AG04449 (cell line): ENCODE results near the gene SEMA4A.
"Not testable (repeated sequence)": the region's sequence is repeated elsewhere in the genome, so short reads cannot be mapped to it uniquely, and the experiment has no call there.

ENCODE experiments used
- CTCF ChIA-PET: fragments of 350-600 bp; formaldehyde crosslinking; extraction: SDS; loops from one replicate; lab custom pipeline; 2021; ENCODE audit warnings: antibody characterized with exemption; lab: Yijun Ruan, JAX
- POLR2A ChIA-PET: fragments of 400-600, 350-600 bp; formaldehyde crosslinking; extraction: SDS; loops from one replicate; lab custom pipeline; 2020; ENCODE audit warnings: antibody characterized with exemption, inconsistent platforms; lab: Yijun Ruan, JAX
- DNase-seq: peaks from one replicate; pipeline ENCODE4 v3.0.0-alpha.2; 2010; ENCODE audit warnings: low read depth, low spot score
- H3K4me3 ChIP-seq: 2 replicates; pipeline ENCODE4 v1.5.1; 2011; ENCODE audit warnings: low read depth, mild to moderate bottlenecking, control low read depth, low read length
- CTCF ChIP-seq: IDR thresholded peaks from one replicate; pipeline ENCODE4 v1.5.1; 2011; ENCODE audit warnings: mild to moderate bottlenecking, moderate library complexity, low read length, control low read depth, inconsistent platforms; ENCODE audit not compliant: insufficient read depth; ENCODE audit errors: missing control alignments

Gene SEMA4A

DNA sequence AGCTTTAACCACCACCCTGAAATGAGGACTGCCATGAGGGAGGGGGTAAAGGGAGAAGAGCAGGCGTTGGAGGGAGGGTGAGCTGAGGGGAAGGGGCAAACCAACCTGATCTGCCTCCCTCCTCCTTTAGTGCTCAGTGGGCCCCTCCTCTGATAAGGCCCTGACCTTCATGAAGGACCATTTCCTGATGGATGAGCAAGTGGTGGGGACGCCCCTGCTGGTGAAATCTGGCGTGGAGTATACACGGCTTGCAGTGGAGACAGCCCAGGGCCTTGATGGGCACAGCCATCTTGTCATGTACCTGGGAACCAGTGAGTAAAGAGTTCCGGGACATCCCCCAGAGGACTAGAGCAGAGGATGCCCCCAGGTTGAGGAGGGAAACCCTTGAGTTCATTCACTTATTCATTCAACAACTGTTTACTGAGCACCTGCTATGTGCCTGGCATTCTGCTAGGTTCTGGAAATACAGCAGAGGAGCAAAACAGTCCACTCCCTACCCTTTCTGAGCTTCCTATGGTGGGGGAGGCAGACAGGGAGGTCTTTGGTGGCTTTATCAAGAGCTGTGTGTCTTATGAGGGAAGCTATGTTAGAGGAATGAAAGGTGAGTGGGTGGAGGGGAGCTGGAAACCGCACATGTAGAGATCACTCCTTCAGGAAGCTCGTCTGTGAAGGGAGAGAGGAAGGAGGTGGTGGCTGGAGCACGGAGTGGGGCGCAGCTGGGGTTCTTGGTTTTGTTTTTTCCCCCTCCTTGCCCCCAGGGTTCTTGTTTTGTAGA lies 19.5 kb downstream of the SEMA4A start:
- ChIA-PET CTCF (interaction anchor here (1.3 to 1.6 kb wide), 2 partner anchors 19 to 21 kb away, joined by 3 read pairs; no protein-coding TSS in a partner anchor), POLR2A (no interaction called here)
- DNase-seq = no peak
- no peak for TF ChIP-seq CTCF
- H3K4me3 ChIP-seq = no peak overlapping the region

GRCh38 chr1:156176610-156177210 lies 23.3 kb downstream of the SEMA4A start:
- CTCF ChIA-PET = interaction anchor here (0.8 to 1.7 kb wide), 5 partner anchors 9 to 86 kb away, joined by 3 to 5 read pairs (median 3); partner anchors contain the start of gene SLC25A44
- DNase-seq = no peak
- TF ChIP-seq CTCF = no peak
- no peak overlapping the region for H3K4me3 ChIP-seq
- POLR2A ChIA-PET = no interaction called here

DNA sequence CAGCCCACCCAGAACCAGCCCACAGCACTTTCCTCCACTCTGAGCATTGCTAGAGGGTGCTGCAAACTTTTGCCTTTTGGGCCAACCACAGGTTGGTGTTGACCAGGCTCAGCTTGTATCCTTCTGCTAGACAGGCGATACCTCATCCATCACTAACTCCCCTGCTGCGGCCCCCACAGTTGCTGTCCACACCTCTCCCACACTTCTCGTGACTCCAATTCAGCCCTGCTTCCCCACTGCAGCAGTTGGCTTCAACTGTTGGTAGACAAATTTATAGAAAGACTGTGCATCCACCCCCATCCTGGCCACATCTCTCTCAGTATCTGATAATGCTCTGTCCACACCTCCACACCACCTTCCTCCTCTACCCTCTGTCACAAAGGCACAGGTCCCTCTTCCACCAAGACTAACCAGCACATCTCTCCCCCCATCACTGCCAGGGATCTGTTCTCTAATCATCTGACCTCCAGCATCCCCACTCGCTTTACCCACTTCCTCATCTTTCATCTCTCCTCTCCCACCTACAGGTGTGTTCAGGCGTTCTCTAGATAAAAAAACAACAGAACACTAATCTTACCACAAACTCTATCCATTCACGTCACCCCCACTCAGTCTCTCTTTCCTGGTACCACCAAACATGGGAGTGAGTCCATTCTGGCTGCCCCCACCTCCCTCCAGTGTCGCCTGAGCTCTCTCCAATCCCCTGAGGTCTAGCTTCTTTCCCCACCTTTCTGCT lies 24.7 kb downstream of the SEMA4A start:
- no peak for DNase-seq
- ChIA-PET POLR2A (no interaction called here), CTCF (interaction anchor here (1.1 to 1.5 kb wide), 2 partner anchors 16 to 87 kb away, joined by 3 to 4 read pairs; partner anchors contain the start of gene SLC25A44)
- TF ChIP-seq CTCF = no peak
- H3K4me3 ChIP-seq = no peak overlapping the region

DNA sequence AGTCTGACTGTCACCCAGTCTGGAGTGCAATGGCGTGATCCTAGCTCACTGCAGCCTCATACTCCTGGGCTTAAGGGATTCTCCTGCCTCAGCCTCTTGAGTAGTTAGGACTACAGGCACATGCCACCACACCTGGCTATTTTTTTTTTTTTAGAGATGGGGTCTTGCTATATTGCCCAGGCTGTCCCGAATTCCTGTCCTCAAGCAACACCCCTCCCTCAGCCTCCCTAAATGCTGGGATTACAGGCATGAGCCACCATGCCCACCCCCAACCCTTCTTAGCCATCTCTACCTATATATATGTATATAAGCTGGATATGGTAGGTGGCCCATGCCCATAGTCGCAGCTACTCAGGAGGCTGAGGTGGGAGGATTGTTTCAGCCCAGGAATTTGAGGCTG lies 27.1 kb downstream of the SEMA4A start:
- ChIA-PET CTCF (no interaction called here), POLR2A (no interaction called here)
- no peak for DNase-seq
- TF ChIP-seq CTCF = no peak
- no peak overlapping the region for H3K4me3 ChIP-seq

DNA sequence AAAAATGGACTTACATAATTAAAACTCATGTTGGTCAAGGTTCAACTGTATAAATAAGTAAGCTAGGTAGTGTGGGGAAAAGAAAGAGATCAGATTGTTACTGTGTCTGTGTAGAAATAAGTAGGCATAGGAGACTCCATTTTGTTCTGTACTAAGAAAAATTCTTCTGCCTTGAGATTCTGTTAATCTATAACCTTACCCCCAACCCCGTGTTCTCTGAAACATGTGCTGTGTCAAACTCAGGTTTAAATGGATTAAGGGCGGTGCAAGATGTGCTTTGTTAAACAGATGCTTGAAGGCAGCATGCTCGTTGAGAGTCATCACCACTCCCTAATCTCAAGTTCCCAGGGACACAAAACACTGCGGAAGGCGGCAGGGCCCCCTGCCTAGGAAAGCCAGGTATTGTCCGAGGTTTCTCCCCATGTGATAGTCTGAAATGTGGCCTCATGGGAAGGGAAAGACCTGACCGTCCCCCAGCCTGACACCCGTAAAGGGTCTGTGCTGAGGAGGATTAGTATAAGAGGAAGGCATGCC lies 28.1 kb downstream of the SEMA4A start:
- CTCF ChIA-PET, POLR2A ChIA-PET, DNase-seq, H3K4me3 ChIP-seq: not testable (repeated sequence)

- DNase-seq, CTCF ChIA-PET, POLR2A ChIA-PET, H3K4me3 ChIP-seq: not testable (repeated sequence)
Measured at GRCh38 chr1:156182010-156182779, 28.8 kb downstream of the SEMA4A start.

- not testable (repeated sequence) for DNase-seq, H3K4me3 ChIP-seq
- ChIA-PET CTCF (interaction anchor here (1.6 kb wide), 1 partner anchor 11 kb away, joined by 5 read pairs; no protein-coding TSS in a partner anchor), POLR2A (interaction anchor here (1.2 kb wide), 1 partner anchor 63 kb away, joined by 3 read pairs; no protein-coding TSS in a partner anchor)
Measured at GRCh38 chr1:156186347-156187177, 33.2 kb downstream of the SEMA4A start.

DNA sequence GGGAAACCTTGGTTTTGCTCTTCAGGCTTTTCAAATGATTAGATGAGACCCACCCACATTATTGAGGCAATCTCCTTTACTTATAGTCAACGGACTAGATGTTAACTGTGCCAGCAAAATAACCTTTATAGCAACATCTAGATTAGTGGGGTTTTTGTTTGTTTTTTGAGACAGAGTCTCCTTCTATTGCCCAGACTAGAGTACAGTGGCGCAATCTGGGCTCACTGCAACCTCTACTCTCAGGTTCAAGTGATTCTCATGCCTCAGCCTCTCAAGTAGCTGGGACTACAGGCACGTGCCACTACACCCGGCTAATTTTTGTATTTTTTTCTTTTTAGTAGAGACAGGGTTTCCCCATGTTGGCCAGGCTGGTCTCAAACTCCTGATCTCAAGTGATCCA lies 36.9 kb downstream of the SEMA4A start:
- H3K4me3 ChIP-seq, DNase-seq, POLR2A ChIA-PET: not testable (repeated sequence)
- CTCF ChIA-PET = interaction anchor here (1.2 kb wide), 1 partner anchor 24 kb away, joined by 3 read pairs; no protein-coding TSS in a partner anchor
